Neuronal stem cell (in vitro differentiated cells): ENCODE results near the gene PRKN.

Experiments
- DNase-seq: peaks from one replicate; pipeline ENCODE4 v3.0.0-alpha.2; 2013; ENCODE audit warnings: low spot score
- H2AFZ ChIP-seq: one replicate; pipeline ENCODE4 v1.6.1; 2013; ENCODE audit warnings: mild to moderate bottlenecking, low read length, inconsistent platforms
- H2AK5ac ChIP-seq: 2 replicates; pipeline ENCODE4 v1.6.1; 2013; ENCODE audit warnings: low read depth, mild to moderate bottlenecking, inconsistent platforms, low read length, moderate library complexity, mixed read lengths
- H2BK120ac ChIP-seq: 2 replicates; pipeline ENCODE4 v1.6.1; 2013; ENCODE audit warnings: low read depth, mild to moderate bottlenecking, inconsistent platforms, low read length, moderate library complexity, mixed read lengths
- H2BK12ac ChIP-seq: one replicate; pipeline ENCODE4 v1.6.1; 2013; ENCODE audit warnings: low read length, inconsistent platforms
- H2BK15ac ChIP-seq: 2 replicates; pipeline ENCODE4 v1.6.1; 2013; ENCODE audit warnings: mild to moderate bottlenecking, low read length, inconsistent platforms, mixed read lengths
- H2BK5ac ChIP-seq: one replicate; pipeline ENCODE4 v1.6.1; 2013; ENCODE audit warnings: inconsistent platforms, mild to moderate bottlenecking, low read length, moderate library complexity
- H3K14ac ChIP-seq: one replicate; pipeline ENCODE4 v1.6.1; 2013; ENCODE audit warnings: low read length, inconsistent platforms
- H3K18ac ChIP-seq: 2 replicates; pipeline ENCODE4 v1.6.1; 2013; ENCODE audit warnings: low read length, inconsistent platforms
- H3K23ac ChIP-seq: 2 replicates; pipeline ENCODE4 v1.6.1; 2013; ENCODE audit warnings: low read depth, mild to moderate bottlenecking, mixed read lengths, low read length, inconsistent platforms; ENCODE audit not compliant: poor library complexity
- H3K27ac ChIP-seq: replicated peaks from 3 replicates; pipeline ENCODE4 v1.5.1; 2013; ENCODE audit warnings: low read length, inconsistent platforms
- H3K27me3 ChIP-seq, 3 experiments: 2 replicates each; pipeline ENCODE4 v1.6.1; 2013; ENCODE audit warnings: low read length in 3 of 3, mild to moderate bottlenecking in 2 of 3, inconsistent platforms in 1 of 3, low read depth in 1 of 3, mixed read lengths in 1 of 3, moderate library complexity in 1 of 3; ENCODE audit not compliant: control insufficient read depth in 3 of 3, insufficient read depth in 3 of 3
- H3K36me3 ChIP-seq, 2 donors: replicated peaks in 1 of 2; 2 replicates each; pipeline ENCODE4 v1.6.1; 2013; ENCODE audit warnings: low read length in 2 of 2; ENCODE audit not compliant: control insufficient read depth in 2 of 2, insufficient read depth in 2 of 2
- H3K4ac ChIP-seq: 2 replicates; pipeline ENCODE4 v1.6.1; 2013; ENCODE audit warnings: inconsistent platforms, mild to moderate bottlenecking, low read length, moderate library complexity
- H3K4me1 ChIP-seq, 2 donors: 1 replicate in 1 of 2; 2 replicates in 1 of 2; pipeline ENCODE4 v1.6.1; 2013; ENCODE audit warnings: low read length in 2 of 2, low read depth in 1 of 2; ENCODE audit not compliant: control insufficient read depth in 2 of 2, insufficient read depth in 1 of 2
- H3K4me2 ChIP-seq: one replicate; pipeline ENCODE4 v1.6.1; 2013; ENCODE audit warnings: mild to moderate bottlenecking, low read length, inconsistent platforms; ENCODE audit not compliant: insufficient read depth, poor library complexity, severe bottlenecking
- H3K4me3 ChIP-seq, 2 donors: 2 replicates each; pipeline ENCODE4 v1.5.1; 2013; ENCODE audit warnings: low read length in 2 of 2, mild to moderate bottlenecking in 2 of 2, inconsistent platforms in 1 of 2, moderate library complexity in 1 of 2
- H3K79me1 ChIP-seq: one replicate; pipeline ENCODE4 v1.6.1; 2013; ENCODE audit warnings: low read depth, mild to moderate bottlenecking, inconsistent platforms, low read length, moderate library complexity
- H3K9ac ChIP-seq: one replicate; pipeline ENCODE4 v1.6.1; 2013; ENCODE audit warnings: mild to moderate bottlenecking, low read depth, low read length, inconsistent platforms; ENCODE audit not compliant: poor library complexity
- H3K9me3 ChIP-seq, 2 donors: replicated peaks in 1 of 2; 2 replicates each; pipeline versions ENCODE3 to v1.6.1; 2013; ENCODE audit warnings: low read length in 2 of 2, mild to moderate bottlenecking in 2 of 2, inconsistent platforms in 1 of 2, low read depth in 1 of 2, mixed read lengths in 1 of 2, moderate library complexity in 1 of 2; ENCODE audit not compliant: control insufficient read depth in 2 of 2, insufficient read depth in 1 of 2
- H4K8ac ChIP-seq: one replicate; pipeline ENCODE4 v1.6.1; 2013; ENCODE audit warnings: low read depth, mild to moderate bottlenecking, inconsistent platforms, low read length, moderate library complexity
- H4K91ac ChIP-seq: one replicate; pipeline ENCODE4 v1.6.1; 2013; ENCODE audit warnings: low read length, low read depth, mild to moderate bottlenecking, inconsistent platforms; ENCODE audit not compliant: poor library complexity
- WGBS, 2 donors: extraction: QIAGEN DNeasy Blood & Tissue Kit; methylation state at CpG; one replicate each; pipeline ENCODE4 v1.1.7; 2013; ENCODE audit warnings: missing lambda C conversion rate in 2 of 2, mixed read lengths in 1 of 2; ENCODE audit not compliant: insufficient read length in 2 of 2, insufficient replicate concordance in 1 of 2; ENCODE audit errors: extremely low coverage in 2 of 2; 5-methylcytosine and 5-hydroxymethylcytosine counted together

The PRKN gene

DNA sequence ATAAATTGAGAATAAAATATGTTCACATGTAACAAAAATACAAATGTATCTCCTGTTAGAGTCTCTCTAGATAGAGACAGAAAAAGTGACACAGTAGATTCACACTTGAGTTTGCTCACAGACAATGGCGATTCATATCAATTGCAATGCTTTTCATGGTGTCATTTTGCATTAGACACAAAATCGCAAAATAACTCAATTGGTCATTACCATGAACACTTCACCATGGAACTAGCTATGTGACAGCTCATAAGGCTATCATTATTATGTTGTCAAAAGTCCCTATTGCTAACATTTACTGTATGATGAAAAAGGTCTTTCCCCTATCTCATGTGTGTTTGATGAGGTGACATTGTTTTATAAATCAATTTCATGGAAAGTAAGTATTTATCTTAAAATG is 1204.2 kb downstream of the PRKN start:
- Histone ChIP-seq H2BK120ac (no peak overlapping the region), H4K91ac (no peak overlapping the region), H3K18ac (no peak overlapping the region)

DNA sequence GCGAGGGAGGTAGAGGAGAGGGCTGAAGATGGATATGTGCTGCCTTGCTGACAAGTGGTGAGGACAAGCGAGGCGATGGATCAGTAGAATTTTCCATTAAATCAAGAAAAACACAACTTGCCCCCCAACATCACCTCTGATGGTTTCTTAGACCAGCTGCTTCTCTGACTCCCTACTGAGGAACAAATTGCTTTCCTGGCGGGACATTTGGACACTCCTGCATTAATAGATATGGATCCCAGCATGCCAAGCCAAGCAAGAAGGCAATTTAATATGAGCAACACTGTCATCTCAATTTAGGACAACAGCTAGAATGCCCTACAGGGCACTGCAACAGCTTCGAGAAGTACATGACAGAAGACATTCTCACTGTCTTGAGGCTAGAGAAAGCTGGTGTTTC is 1205.3 kb downstream of the PRKN start:
- no peak overlapping the region for H3K9ac ChIP-seq
- no peaks in the 10 kb centered on the region for H3K79me1 ChIP-seq
- no peak overlapping the region for H4K91ac ChIP-seq
- H2BK15ac ChIP-seq: no peak overlapping the region
- DNase-seq: no peak
- H3K4me3 ChIP-seq: no peak overlapping the region
- H3K9me3 ChIP-seq: peaks cover 2 to 7% of the 10 kb centered on the region in 2 donors
- H3K23ac ChIP-seq: no peak overlapping the region
- WGBS, 2 donors: no CpG with 5 or more reads among the region's 5 CpGs
- H3K18ac ChIP-seq: no peak overlapping the region
- H2BK12ac ChIP-seq: no peak overlapping the region
- H3K14ac ChIP-seq: no peak overlapping the region
- no peaks in the 10 kb centered on the region for H3K4me1 ChIP-seq
- no peak overlapping the region for H2AK5ac ChIP-seq
- H2AFZ ChIP-seq: no peak overlapping the region
- no peak overlapping the region for H2BK5ac ChIP-seq
- no peak overlapping the region for H3K4ac ChIP-seq
- no peaks in the 10 kb centered on the region for H3K36me3 ChIP-seq
- no peak overlapping the region for H4K8ac ChIP-seq
- no peak overlapping the region for H2BK120ac ChIP-seq
- H3K4me2 ChIP-seq: no peak overlapping the region
- no peak overlapping the region for H3K27ac ChIP-seq
- H3K27me3 ChIP-seq: peaks cover 0 to 49% (median 0%) of the 10 kb centered on the region in 3 experiments

More for the DNA sequence above, 1204.2 kb downstream of the PRKN start:
- Histone ChIP-seq H2BK12ac (no peak overlapping the region), H3K79me1 (no peaks in the 10 kb centered on the region), H2BK5ac (no peak overlapping the region), H3K36me3 (no peaks in the 10 kb centered on the region), H2AFZ (no peak overlapping the region), H3K4me3 (no peak overlapping the region), H4K8ac (no peak overlapping the region), H3K23ac (no peak overlapping the region), H3K27me3 (peaks cover 0 to 47% (median 0%) of the 10 kb centered on the region in 3 experiments), H2AK5ac (no peak overlapping the region), H3K9me3 (peaks cover 2 to 9% of the 10 kb centered on the region in 2 donors), H3K4ac (no peak overlapping the region), H3K27ac (no peak overlapping the region), H3K4me1 (no peaks in the 10 kb centered on the region), H3K9ac (no peak overlapping the region), H3K4me2 (no peak overlapping the region), H2BK15ac (no peak overlapping the region), H3K14ac (no peak overlapping the region)
- DNase-seq: no peak
- no CpG with 5 or more reads among the region's 2 CpGs for WGBS, 2 donors

- no peak overlapping the region for H2BK120ac ChIP-seq
- no peak overlapping the region for H2AFZ ChIP-seq
- no peak overlapping the region for H3K27ac ChIP-seq
- H3K4me3 ChIP-seq: no peak overlapping the region
- no peak overlapping the region for H3K18ac ChIP-seq
- no peak overlapping the region for H4K8ac ChIP-seq
- no peaks in the 10 kb centered on the region for H3K36me3 ChIP-seq
- DNase-seq: no peak
- H3K79me1 ChIP-seq: no peaks in the 10 kb centered on the region
- no peak overlapping the region for H2AK5ac ChIP-seq
- H3K9me3 ChIP-seq: no peaks in the 10 kb centered on the region
- no CpG with 5 or more reads among the region's 9 CpGs for WGBS, 2 donors
- H4K91ac ChIP-seq: no peak overlapping the region
- no peak overlapping the region for H2BK5ac ChIP-seq
- H3K4me2 ChIP-seq: no peak overlapping the region
- H3K9ac ChIP-seq: no peak overlapping the region
- H3K4me1 ChIP-seq: peaks cover 2 to 9% of the 10 kb centered on the region in 2 donors
- no peak overlapping the region for H3K4ac ChIP-seq
- no peak overlapping the region for H3K23ac ChIP-seq
- peaks cover 0 to 80% (median 0%) of the 10 kb centered on the region in 3 experiments for H3K27me3 ChIP-seq
- no peak overlapping the region for H2BK15ac ChIP-seq
- H2BK12ac ChIP-seq: no peak overlapping the region
- no peak overlapping the region for H3K14ac ChIP-seq
Measured at GRCh38 chr6:161511447-161512095, 1216.0 kb downstream of the PRKN start.

DNA sequence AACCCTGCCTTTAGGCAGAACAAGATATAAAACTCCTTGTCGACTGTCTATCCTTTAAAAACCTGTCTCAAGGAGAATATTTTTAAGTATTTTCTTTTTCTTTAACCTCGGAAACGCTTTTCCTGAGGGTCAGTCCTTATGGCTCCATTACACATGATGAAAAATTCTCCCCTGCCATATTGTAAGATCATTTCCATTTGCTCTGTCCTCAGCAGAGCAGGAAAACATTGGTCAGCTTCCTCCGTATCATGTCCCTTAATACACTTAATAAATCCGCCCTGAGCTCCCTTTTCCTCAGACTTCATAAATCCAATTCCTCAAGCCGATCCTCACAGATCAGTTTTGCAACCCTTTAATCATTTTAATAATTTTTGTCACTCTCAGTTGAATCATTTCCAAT is 1219.2 kb downstream of the PRKN start:
- Histone ChIP-seq H2BK5ac (no peak overlapping the region), H2BK15ac (no peak overlapping the region), H3K18ac (no peak overlapping the region), H3K27ac (no peak overlapping the region), H3K9me3 (no peaks in the 10 kb centered on the region), H3K27me3 (peaks cover 0 to 63% (median 0%) of the 10 kb centered on the region in 3 experiments), H2BK120ac (no peak overlapping the region), H4K8ac (no peak overlapping the region), H2AK5ac (no peak overlapping the region), H2BK12ac (no peak overlapping the region), H3K79me1 (no peaks in the 10 kb centered on the region), H3K4me1 (peaks cover 2 to 9% of the 10 kb centered on the region in 2 donors), H2AFZ (no peak overlapping the region), H3K23ac (no peak overlapping the region), H3K4me2 (no peak overlapping the region), H3K14ac (no peak overlapping the region), H3K4ac (no peak overlapping the region), H3K9ac (no peak overlapping the region), H4K91ac (no peak overlapping the region), H3K36me3 (no peaks in the 10 kb centered on the region), H3K4me3 (no peak overlapping the region)
- DNase-seq: no peak
- WGBS, 2 donors: no CpG with 5 or more reads among the region's 6 CpGs
